Measurements from ENCODE around the gene AMBRA1.
A peak's percentile ranks its signal among the peaks of the same experiment; 100 is the strongest.

AMBRA1 gene

GRCh38 chr11:46393759-46394158 lies 200.1 kb downstream of the AMBRA1 start:
- DNase-seq (ENCODE audit: low read depth): no peak

- no peak for DNase-seq (ENCODE audit: low read depth)
Observed at GRCh38 chr11:46393231-46393616, 200.6 kb downstream of the AMBRA1 start.

GRCh38 chr11:46392421-46393230 lies 201.2 kb downstream of the AMBRA1 start:
- DNase-seq (ENCODE audit: low read depth): peak; percentile 70

- DNase-seq (ENCODE audit: low read depth): peak; percentile 38
Observed at GRCh38 chr11:46391578-46392420, 202.0 kb downstream of the AMBRA1 start, which contains the start of gene CHRM4. Gene CHRM4 (minus strand): TSS chr11:46391776. CDS start chr11:46386557, 5,219 bp downstream.

- DNase-seq (ENCODE audit: low read depth): no peak
Observed at GRCh38 chr11:46391186-46391577, 202.6 kb downstream of the AMBRA1 start.

- DNase-seq (ENCODE audit: low read depth): no peak
Observed at GRCh38 chr11:46390331-46391171, 203.3 kb downstream of the AMBRA1 start.

- DNase-seq (ENCODE audit: low read depth): peak; percentile 28
Observed at GRCh38 chr11:46389450-46390330, 204.1 kb downstream of the AMBRA1 start.

GRCh38 chr11:46388619-46389449 lies 205.0 kb downstream of the AMBRA1 start:
- no peak for DNase-seq (ENCODE audit: low read depth)

GRCh38 chr11:46387919-46388618 lies 205.8 kb downstream of the AMBRA1 start:
- peak; percentile 32 for DNase-seq (ENCODE audit: low read depth)

GRCh38 chr11:46387456-46387855 lies 206.4 kb downstream of the AMBRA1 start:
- DNase-seq (ENCODE audit: low read depth): no peak

- DNase-seq (ENCODE audit: low read depth): no peak
Observed at GRCh38 chr11:46386674-46387073, 207.1 kb downstream of the AMBRA1 start.

GRCh38 chr11:46386005-46386578 lies 207.7 kb downstream of the AMBRA1 start:
- no peak for DNase-seq (ENCODE audit: low read depth)

- DNase-seq (ENCODE audit: low read depth): no peak
Observed at GRCh38 chr11:46385169-46386004, 208.4 kb downstream of the AMBRA1 start.

GRCh38 chr11:46383974-46384701 lies 209.7 kb downstream of the AMBRA1 start:
- no peak for DNase-seq (ENCODE audit: low read depth)

- DNase-seq (ENCODE audit: low read depth): no peak
Observed at GRCh38 chr11:46383404-46383758, 210.4 kb downstream of the AMBRA1 start.

GRCh38 chr11:46382646-46383403 lies 211.0 kb downstream of the AMBRA1 start:
- DNase-seq (ENCODE audit: low read depth): peak; percentile 48

Measured in amniotic epithelial cell (primary cell).